ENCODE data around the gene ZMIZ1.

DNA sequence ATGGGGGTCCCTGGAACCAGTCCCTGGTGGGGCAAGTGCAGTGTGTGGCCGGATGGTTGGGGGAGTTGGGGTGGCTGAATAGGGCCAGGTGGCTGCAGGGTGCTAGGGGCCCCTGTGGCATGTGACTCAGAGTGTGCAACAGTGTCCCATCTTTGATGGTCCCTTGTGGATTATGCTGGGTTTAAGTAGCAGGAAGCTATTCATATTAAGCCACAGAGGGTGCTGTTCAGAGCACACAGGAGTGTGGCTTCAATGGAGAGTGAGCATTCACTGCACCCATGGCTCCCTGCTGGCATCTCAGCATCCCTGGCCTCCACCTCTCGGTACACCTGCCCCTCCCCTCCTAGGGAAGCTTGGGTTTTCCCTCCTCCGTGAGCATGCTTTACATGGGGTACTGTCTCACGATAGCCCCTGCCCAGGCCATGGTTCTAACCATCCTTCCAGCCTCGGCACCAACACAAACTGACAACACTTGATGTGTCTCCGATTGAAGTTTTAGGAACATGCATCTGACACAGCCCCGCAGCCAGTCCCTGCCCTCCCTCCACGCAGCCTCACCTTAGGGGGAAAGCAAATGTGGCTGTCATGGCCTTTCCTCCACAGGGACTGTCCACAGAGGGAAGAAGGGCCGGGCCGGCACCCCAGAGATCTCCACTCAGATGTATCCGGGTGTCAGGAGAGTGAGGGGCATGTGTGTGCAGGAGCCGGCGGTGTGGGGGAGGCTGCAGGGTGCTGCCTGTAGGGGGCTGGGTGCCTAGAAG, 248.1 kb downstream of the ZMIZ1 start:
- TF ChIP-seq, protein P1, sequence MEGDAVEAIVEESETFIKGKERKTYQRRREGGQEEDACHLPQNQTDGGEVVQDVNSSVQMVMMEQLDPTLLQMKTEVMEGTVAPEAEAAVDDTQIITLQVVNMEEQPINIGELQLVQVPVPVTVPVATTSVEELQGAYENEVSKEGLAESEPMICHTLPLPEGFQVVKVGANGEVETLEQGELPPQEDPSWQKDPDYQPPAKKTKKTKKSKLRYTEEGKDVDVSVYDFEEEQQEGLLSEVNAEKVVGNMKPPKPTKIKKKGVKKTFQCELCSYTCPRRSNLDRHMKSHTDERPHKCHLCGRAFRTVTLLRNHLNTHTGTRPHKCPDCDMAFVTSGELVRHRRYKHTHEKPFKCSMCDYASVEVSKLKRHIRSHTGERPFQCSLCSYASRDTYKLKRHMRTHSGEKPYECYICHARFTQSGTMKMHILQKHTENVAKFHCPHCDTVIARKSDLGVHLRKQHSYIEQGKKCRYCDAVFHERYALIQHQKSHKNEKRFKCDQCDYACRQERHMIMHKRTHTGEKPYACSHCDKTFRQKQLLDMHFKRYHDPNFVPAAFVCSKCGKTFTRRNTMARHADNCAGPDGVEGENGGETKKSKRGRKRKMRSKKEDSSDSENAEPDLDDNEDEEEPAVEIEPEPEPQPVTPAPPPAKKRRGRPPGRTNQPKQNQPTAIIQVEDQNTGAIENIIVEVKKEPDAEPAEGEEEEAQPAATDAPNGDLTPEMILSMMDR (conservative IDR thresholded peaks at IDR 0.05), result no peak
- no peak for TF ChIP-seq ZFX (IDR thresholded peaks at IDR 0.05)
